Activated gamma-delta T cell treated with anti-CD3 and anti-CD28 coated beads, Interleukin-2, amount 50 U/mL, for 16 hours (primary cell): Measurements from ENCODE around the gene CCDC201.
"Not testable (repeated sequence)": the region's sequence is repeated elsewhere in the genome, so short reads cannot be mapped to it uniquely, and the experiment has no call there.

Experiments used
- DNase-seq: peaks from one replicate; pipeline ENCODE4 v3.0.0-alpha.2; 2020; ENCODE audit warnings: low read depth

Gene CCDC201

DNA sequence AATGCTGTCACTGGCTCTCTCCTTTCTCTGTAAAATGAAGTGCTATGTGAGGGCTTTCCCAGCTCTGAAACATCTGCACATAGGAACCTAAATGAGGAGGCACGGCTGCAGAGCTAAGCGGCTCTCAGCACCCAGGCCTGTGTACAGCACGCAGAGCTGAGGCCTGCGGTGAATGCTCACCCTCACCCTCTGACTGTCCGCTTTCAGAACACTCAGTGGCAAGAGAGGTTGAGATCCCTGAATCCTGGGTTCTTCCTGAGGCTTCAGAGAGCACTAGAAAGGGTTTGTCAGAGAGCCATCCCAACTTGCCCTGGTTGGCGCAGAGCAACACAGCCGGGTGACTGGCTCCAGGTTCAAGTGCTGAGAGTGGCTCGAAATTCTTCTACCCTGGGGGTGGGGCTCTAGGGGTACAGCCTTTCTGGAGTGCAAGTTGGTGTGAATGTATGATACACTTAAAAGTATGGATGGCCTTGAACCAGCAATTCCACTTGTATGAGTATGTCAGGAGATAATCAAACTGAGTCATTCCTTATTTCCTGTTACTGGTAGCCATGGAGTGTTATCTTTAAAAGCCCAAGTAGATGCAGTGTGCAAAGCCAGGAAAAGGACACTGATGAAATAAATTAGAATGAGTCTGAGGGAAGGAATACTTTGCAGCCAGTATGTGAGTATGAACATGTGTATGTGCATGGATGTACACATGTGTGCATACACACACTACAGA, 1.7 kb upstream of the CCDC201 start:
- no peak for DNase-seq

DNA sequence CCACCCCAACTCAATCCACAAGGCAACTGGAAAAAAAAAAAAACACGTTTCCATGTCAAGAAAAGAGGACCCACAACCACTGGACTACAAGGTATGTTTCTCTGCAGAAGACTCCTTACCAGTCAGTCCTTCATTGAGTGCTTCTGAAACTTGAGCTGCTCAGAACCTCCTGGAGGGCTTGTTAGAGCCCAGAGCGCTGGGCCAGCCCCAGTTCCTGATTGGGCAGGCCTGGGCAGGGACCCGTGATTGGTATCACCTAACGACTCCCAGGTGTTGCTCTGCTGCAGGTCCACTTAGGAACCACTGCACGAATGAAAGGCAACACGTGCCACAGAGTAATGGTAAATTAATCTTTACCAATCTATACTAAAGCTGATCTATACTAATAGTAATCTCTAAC, 473 bp upstream of the CCDC201 start:
- no peak for DNase-seq

GRCh38 chr7:45872116-45873034, 507 bp downstream of the CCDC201 start:
- DNase-seq = no peak

DNA sequence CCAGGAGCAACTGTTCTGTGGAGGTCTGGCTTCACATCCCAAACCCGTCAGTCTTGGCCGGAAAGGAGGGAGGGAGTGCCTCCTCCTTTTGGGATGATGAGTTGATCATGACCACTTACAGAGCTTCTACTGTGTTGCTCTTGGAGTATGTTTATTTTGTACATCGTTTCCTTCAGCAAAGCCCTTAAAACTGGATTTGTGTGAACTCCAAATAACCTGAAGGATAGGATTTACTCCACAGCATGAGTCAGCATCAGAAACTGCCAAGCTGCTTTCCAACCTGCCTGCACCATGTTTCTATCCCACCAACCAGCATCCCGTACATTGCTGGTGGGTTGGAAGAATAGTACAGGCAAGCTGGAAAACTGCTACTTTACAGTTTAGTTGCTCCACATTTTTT, 3.5 kb downstream of the CCDC201 start:
- DNase-seq = no peak

GRCh38 chr7:45867471-45867870, 5.4 kb downstream of the CCDC201 start:
- DNase-seq = no peak

- DNase-seq = no peak
Observed at GRCh38 chr7:45865594-45866410, 7.1 kb downstream of the CCDC201 start.

DNA sequence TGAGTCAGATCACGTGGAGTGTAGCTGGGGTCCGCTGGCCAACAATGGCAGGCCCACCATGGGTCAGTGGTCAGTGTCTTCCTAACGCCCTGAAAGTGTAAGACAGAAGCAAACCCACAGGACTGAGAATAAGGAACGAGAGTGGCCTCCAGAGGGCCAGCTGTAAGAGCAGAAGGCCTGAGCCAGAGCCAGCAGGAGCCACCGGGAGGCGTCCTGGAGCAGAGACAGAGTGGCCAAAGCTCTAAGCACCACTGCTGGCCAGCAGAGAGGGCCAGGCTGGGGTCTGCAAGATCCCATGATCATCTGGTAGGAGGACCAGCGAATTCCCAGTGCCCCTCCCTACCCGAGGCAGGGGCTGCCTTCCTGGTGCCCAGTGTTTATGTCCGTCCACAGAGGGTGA, 9.2 kb downstream of the CCDC201 start:
- DNase-seq = no peak

GRCh38 chr7:45856888-45857287, 16.0 kb downstream of the CCDC201 start:
- DNase-seq = not testable (repeated sequence)

DNA sequence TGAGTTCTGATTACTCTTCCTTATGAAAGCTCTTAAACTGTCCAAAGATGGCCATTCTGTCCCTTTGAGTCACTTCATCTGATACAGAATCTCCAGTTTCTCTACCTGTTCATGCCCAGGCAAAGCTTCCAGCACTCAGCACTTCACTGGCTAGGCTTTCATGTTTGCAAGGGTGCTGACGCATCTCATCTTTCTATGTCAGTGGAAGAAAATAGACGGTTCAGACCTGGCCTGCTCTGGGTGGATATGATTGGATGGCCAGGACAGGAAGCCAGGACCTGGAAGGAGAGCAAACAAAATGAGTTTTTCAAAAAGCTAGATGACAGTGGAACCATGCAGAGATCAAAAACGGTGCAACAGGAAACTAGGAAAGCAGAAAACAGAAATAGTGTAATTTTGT, 17.2 kb downstream of the CCDC201 start:
- not testable (repeated sequence) for DNase-seq

GRCh38 chr7:45853491-45853890, 19.4 kb downstream of the CCDC201 start:
- not testable (repeated sequence) for DNase-seq

GRCh38 chr7:45852984-45853383, 19.9 kb downstream of the CCDC201 start:
- not testable (repeated sequence) for DNase-seq

GRCh38 chr7:45848734-45849133, 24.1 kb downstream of the CCDC201 start:
- DNase-seq = not testable (repeated sequence)

- DNase-seq = not testable (repeated sequence)
Observed at GRCh38 chr7:45846536-45846935, 26.3 kb downstream of the CCDC201 start.

GRCh38 chr7:45841926-45842717, 30.8 kb downstream of the CCDC201 start:
- not testable (repeated sequence) for DNase-seq

GRCh38 chr7:45838852-45839251, 34.0 kb downstream of the CCDC201 start:
- DNase-seq = not testable (repeated sequence)

GRCh38 chr7:45832433-45833177, 40.3 kb downstream of the CCDC201 start:
- not testable (repeated sequence) for DNase-seq

DNA sequence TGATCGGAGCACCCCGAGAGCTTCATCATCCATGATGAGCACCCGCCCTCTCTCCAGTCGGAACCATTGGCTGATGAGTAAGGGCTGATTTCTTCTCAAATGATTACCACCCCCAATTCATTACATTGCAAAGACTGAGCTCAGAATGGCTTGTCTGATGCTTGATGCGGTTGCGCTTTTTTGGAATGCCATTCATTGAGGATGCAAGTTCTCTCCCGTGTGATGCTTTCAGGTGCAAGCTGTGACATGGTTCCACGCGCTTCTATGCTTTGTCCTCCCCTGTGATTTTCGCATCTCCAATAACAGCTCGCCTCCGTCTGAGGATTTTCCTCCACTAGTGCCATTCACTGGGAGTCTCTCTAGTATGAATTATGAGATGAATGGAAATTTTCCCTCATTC, 43.0 kb downstream of the CCDC201 start:
- DNase-seq = not testable (repeated sequence)

DNA sequence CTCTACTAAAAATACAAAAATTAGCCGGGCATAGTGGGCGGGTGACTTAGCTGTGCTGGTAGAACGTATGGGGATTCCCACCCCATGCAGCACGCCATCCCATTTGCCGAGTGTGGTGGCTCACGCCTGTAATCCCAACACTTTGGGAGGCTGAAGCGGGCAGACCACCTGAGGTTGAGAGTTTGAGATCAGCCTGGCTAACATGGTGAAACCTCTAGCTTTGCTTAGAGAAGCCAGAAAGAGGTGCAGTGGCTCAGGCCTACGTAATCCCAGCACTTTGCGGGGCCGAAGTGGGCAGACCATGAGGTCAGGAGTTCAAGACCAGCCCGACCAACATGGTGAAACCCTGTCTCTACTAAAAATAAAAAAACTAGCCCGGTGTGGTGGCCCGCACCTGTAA, 45.2 kb downstream of the CCDC201 start:
- not testable (repeated sequence) for DNase-seq

GRCh38 chr7:45826550-45826949, 46.3 kb downstream of the CCDC201 start:
- DNase-seq = not testable (repeated sequence)

- not testable (repeated sequence) for DNase-seq
Observed at GRCh38 chr7:45818763-45819162, 54.1 kb downstream of the CCDC201 start.

DNA sequence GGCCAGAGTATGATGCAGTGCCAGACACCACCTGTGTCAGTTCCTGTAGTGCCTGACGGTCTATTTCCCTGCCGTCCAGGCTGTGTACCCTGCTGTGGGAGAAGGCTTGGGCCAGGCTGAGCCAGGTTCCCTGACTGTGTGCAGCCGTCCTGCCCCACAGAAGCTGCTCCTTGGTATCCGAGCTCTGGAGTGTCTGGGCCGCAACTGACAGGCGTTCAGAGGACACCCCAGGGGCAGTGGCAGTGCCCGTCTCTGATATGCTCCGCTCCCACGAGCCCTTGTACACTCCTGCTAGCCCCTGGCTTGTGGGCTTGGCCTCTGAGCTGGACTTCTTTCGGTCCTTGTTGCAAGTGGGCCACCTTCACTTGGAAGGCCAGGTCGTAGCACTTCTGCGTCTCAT, 55.0 kb downstream of the CCDC201 start:
- DNase-seq = not testable (repeated sequence)
